NCI-H1417 treated with DMSO at 0.1 percent for 48 hours (cell line): ENCODE data around the gene EDEM1.
"Not testable (repeated sequence)": the region's sequence is repeated elsewhere in the genome, so short reads cannot be mapped to it uniquely, and the experiment has no call there.

Experiments
- DNase-seq: peaks from one replicate; lab custom pipeline; 2025; lab: John Stamatoyannopoulos, UW

Gene EDEM1

GRCh38 chr3:5179036-5179435 lies 8.5 kb upstream of the EDEM1 start:
- DNase-seq: not testable (repeated sequence)

- DNase-seq: no peak
These were observed 5.9 kb upstream of the EDEM1 start for GRCh38 chr3:5181469-5182141.

- not testable (repeated sequence) for DNase-seq
These were observed 3.8 kb upstream of the EDEM1 start for GRCh38 chr3:5183714-5184113.

GRCh38 chr3:5184499-5184898 lies 3.0 kb upstream of the EDEM1 start:
- no peak for DNase-seq

- DNase-seq: no peak
These were observed 2.3 kb upstream of the EDEM1 start for GRCh38 chr3:5185093-5185673.

- no peak for DNase-seq
These were observed 1.2 kb upstream of the EDEM1 start for GRCh38 chr3:5186089-5186857.

GRCh38 chr3:5186858-5187155 lies 700 bp upstream of the EDEM1 start:
- no peak for DNase-seq

GRCh38 chr3:5187920-5188418 lies 462 bp downstream of the EDEM1 start:
- no peak for DNase-seq

GRCh38 chr3:5188419-5189221 lies 1.1 kb downstream of the EDEM1 start:
- no peak for DNase-seq

- no peak for DNase-seq
These were observed 2.8 kb downstream of the EDEM1 start for GRCh38 chr3:5190147-5190791.

- no peak for DNase-seq
These were observed 4.2 kb downstream of the EDEM1 start for GRCh38 chr3:5191555-5192304.

GRCh38 chr3:5192571-5193365 lies 5.3 kb downstream of the EDEM1 start:
- no peak for DNase-seq

- DNase-seq: no peak
These were observed 6.8 kb downstream of the EDEM1 start for GRCh38 chr3:5194341-5194740.

GRCh38 chr3:5194801-5195509 lies 7.4 kb downstream of the EDEM1 start:
- no peak for DNase-seq

- DNase-seq: no peak
These were observed 8.1 kb downstream of the EDEM1 start for GRCh38 chr3:5195605-5196004.

GRCh38 chr3:5197022-5197421 lies 9.5 kb downstream of the EDEM1 start:
- DNase-seq: no peak

GRCh38 chr3:5197470-5198312 lies 10.2 kb downstream of the EDEM1 start:
- DNase-seq: no peak

- DNase-seq: no peak
These were observed 10.8 kb downstream of the EDEM1 start for GRCh38 chr3:5198313-5198677.
